B cell (primary cell): ENCODE measurements around the gene PCSK7. TPM values are rescaled to one million over a fixed set of nuclear protein-coding genes. Genes with fewer than 3 reads are reported as not detected.
A peak's percentile ranks its signal among the peaks of the same experiment; 100 is the strongest.

ENCODE experiments used
- ATAC-seq: fragments of 200-7000 bp; cut with Tn5 transposase; one replicate; pipeline ENCODE4 v1.10.0; 2021; ENCODE audit warnings: low read depth, mild to moderate bottlenecking, moderate number of reproducible peaks, moderate library complexity
- CTCF ChIA-PET: fragments of 350-600 bp; sonication (Branson Sonifier 250); formaldehyde crosslinking; loops from one replicate; lab custom pipeline; 2021; ENCODE audit warnings: antibody characterized with exemption, inconsistent platforms; lab: Charles Lee
- POLR2A ChIA-PET: fragments of 350-600 bp; sonication (Branson Sonifier 250); formaldehyde crosslinking; loops from one replicate; lab custom pipeline; 2021; ENCODE audit warnings: antibody characterized with exemption; lab: Charles Lee
- DNase-seq: peaks from one replicate; pipeline ENCODE4 v3.0.0; 2013
- H2AFZ ChIP-seq: 2 replicates; pipeline ENCODE4 v1.6.1; 2012; ENCODE audit warnings: mild to moderate bottlenecking, low read depth, low read length; ENCODE audit not compliant: insufficient read depth, poor library complexity, severe bottlenecking
- H3K27ac ChIP-seq, 2 donors: 1 replicate in 1 of 2; 2 replicates in 1 of 2; pipeline ENCODE4 v1.5.1; 2012 to 2013; ENCODE audit warnings: low read length in 2 of 2, mild to moderate bottlenecking in 2 of 2, moderate library complexity in 1 of 2
- H3K27me3 ChIP-seq, 4 experiments: fragments of 200-600 bp in 1 of 4; sonication (generic) in 1 of 4; replicated peaks in 1 of 4; 1 replicate in 2 of 4; 2 replicates in 2 of 4; pipeline versions ENCODE4 v1.6.1 to v1.7.0; 2013 to 2016; ENCODE audit warnings: low read length in 3 of 4, mild to moderate bottlenecking in 2 of 4, mixed read lengths in 1 of 4, moderate library complexity in 1 of 4; ENCODE audit not compliant: insufficient read depth in 4 of 4, control insufficient read depth in 3 of 4; ENCODE audit errors: control extremely low read depth in 1 of 4
- H3K36me3 ChIP-seq, 2 experiments: replicated peaks in 1 of 2; 1 replicate in 1 of 2; 2 replicates in 1 of 2; pipeline versions ENCODE4 v1.6.1 to v1.7.1; 2013; ENCODE audit warnings: low read length in 1 of 2; ENCODE audit not compliant: insufficient read depth in 2 of 2, control insufficient read depth in 1 of 2; ENCODE audit errors: control extremely low read depth in 1 of 2, extremely low read depth in 1 of 2
- H3K4me1 ChIP-seq, 2 donors: fragments of 200-600 bp in 1 of 2; sonication (generic) in 1 of 2; 1 replicate in 1 of 2; 2 replicates in 1 of 2; pipeline versions ENCODE4 v1.5.1 to v1.6.1; 2013 to 2017; ENCODE audit warnings: low read length in 2 of 2; ENCODE audit not compliant: control insufficient read depth in 2 of 2, insufficient read depth in 2 of 2
- H3K4me2 ChIP-seq: replicated peaks from 2 replicates; pipeline ENCODE3; 2012; ENCODE audit warnings: mild to moderate bottlenecking, low read depth, low read length; ENCODE audit not compliant: poor library complexity, severe bottlenecking
- H3K4me3 ChIP-seq, 5 experiments: fragments of 200-600 bp in 1 of 5; sonication (generic) in 1 of 5; 1 replicate in 3 of 5; 2 replicates in 2 of 5; pipeline versions ENCODE4 v1.5.1 to v1.7.0; 2011 to 2016; ENCODE audit warnings: low read length in 4 of 5, mild to moderate bottlenecking in 4 of 5, low read depth in 2 of 5, control low read depth in 1 of 5, moderate library complexity in 1 of 5; ENCODE audit not compliant: insufficient read depth in 1 of 5; ENCODE audit errors: control extremely low read depth in 1 of 5, extremely low read depth in 1 of 5
- H3K79me2 ChIP-seq: fragments of 200-600 bp; sonication (generic); one replicate; pipeline ENCODE4 v1.6.0; 2016; ENCODE audit warnings: low read length; ENCODE audit not compliant: control insufficient read depth, insufficient read depth
- H3K9ac ChIP-seq: fragments of 200-600 bp; sonication (generic); 2 replicates; pipeline ENCODE4 v1.6.1; 2017; ENCODE audit warnings: mild to moderate bottlenecking, low read length, moderate library complexity
- H3K9me3 ChIP-seq, 3 donors: one replicate each; pipeline versions ENCODE4 v1.6.1 to v1.7.1; 2013; ENCODE audit warnings: low read length in 2 of 3; ENCODE audit not compliant: control insufficient read depth in 2 of 3, insufficient read depth in 1 of 3; ENCODE audit errors: control extremely low read depth in 1 of 3
- H4K20me1 ChIP-seq: 2 replicates; pipeline ENCODE4 v1.6.0; 2012; ENCODE audit warnings: mild to moderate bottlenecking, low read length; ENCODE audit not compliant: insufficient read depth, control insufficient read depth, poor library complexity, severe bottlenecking
- H3K27ac Mint-ChIP-seq: one replicate; pipeline ENCODE4 v1.8.0; 2021; ENCODE audit warnings: mixed read lengths
- H3K27me3 Mint-ChIP-seq: one replicate; pipeline ENCODE4 v1.8.0; 2021; ENCODE audit warnings: mixed read lengths
- H3K4me1 Mint-ChIP-seq: one replicate; pipeline ENCODE4 v1.8.0; 2021; ENCODE audit warnings: mixed read lengths
- H3K4me3 Mint-ChIP-seq: one replicate; pipeline ENCODE4 v1.8.0; 2021; ENCODE audit warnings: mixed read lengths
- H3K9me3 Mint-ChIP-seq: one replicate; pipeline ENCODE4 v1.8.0; 2022; ENCODE audit warnings: mixed read lengths; ENCODE audit not compliant: insufficient read depth
- EZH2 ChIP-seq: IDR thresholded peaks from 2 replicates; pipeline ENCODE4 v1.6.1; 2012; ENCODE audit warnings: borderline replicate concordance, low read depth, mild to moderate bottlenecking, moderate library complexity, low read length; ENCODE audit not compliant: insufficient read depth, poor library complexity, severe bottlenecking
- WGBS: methylation state at CpG from one replicate; pipeline ENCODE4 v1.1.5; 2013; ENCODE audit warnings: missing lambda C conversion rate; ENCODE audit not compliant: insufficient coverage; 5-methylcytosine and 5-hydroxymethylcytosine counted together
- intact Hi-C: fragments of 100-400 bp; cut with micrococcal nuclease; formaldehyde crosslinking; loops from one replicate; pipeline ENCODE4 v1.10.0; 2022
- polyA plus RNA-seq: library from polyadenylated mRNA; depleted of rRNA; stranded (reverse); fragments of >200 nt; gene quantifications from 2 replicates; pipeline ENCODE4 v1.2.3, GENCODE V29; 2012
- total RNA-seq, 2 donors: library from RNA; stranded (reverse); fragments of 120-200 nt in 1 of 2; gene quantifications; 1 replicate in 1 of 2; 2 replicates in 1 of 2; pipeline versions ENCODE4 v1.2.3 to v1.2.4, GENCODE V29; 2013 to 2022
- TF ChIP-seq, protein P1 (sequence below): fragments of 200-600 bp; IDR thresholded peaks from one replicate; pipeline ENCODE4 v1.8.0; 2022; ENCODE audit warnings: antibody characterized with exemption, mild to moderate bottlenecking

PCSK7 gene
- total and polyA plus RNA-seq, 2 donors (not counting 1 experiment from before 2014, with no cell fraction given): 203 to 283 TPM

DNA sequence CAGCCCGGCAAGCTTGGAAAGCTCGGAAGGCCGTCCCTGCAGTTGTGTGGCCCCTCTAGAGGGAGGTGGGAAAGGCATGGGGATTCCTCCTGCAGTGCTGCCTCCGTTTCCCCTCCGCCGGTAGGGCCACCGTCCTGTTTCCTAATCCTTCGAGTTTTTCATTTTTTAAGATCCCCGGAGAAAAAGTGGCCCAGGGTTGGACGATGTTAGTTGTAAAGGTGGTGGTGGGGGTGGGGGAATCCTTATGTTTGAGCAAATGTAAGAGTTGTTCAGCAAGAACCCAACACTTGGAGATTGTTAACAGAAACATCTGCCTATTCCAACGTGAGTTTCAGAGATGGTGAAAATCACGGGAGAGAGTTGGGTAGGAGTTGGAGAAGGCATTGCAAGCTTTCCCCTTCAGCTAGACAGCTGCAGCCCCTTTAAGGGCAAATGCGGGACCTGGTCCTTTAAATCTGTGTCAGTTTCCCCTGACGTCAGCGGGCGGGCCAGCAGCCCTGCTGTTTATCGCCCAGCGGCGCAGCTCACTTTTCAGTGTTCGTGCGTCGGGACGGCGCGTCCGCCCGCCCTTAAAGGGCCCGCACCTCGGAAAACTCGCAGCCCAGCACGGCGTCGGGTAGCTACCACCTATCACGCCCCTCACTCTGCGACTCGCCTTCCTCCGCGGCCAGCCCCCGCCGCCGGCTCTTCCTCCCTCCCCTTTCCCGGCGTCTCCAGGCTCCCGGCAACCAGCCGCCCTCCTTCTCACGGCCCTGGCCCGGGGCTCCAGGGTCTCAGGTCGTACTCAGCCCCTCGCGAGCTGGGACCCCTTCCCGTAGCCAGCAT is 53.5 kb downstream of the PCSK7 start, which contains the start of gene SIDT2:
Gene SIDT2, plus strand, starts transcription at position 534 of the 825 bp plus-strand sequence. CDS start 521 bp downstream, outside the sequence.
- peaks cover 36% of the 10 kb centered on the region for H3K4me1 Mint-ChIP-seq
- H3K4me1 ChIP-seq: peaks cover 27 to 39% of the 10 kb centered on the region in 2 donors
- no peaks in the 10 kb centered on the region for H4K20me1 ChIP-seq
- peak within 1 kb of the TSS; percentile 86 for H3K4me2 ChIP-seq
- POLR2A ChIA-PET: interaction anchor here (0.6 to 3.7 kb wide), 9 partner anchors 9 to 406 kb away, joined by 3 to 34 read pairs (median 3); partner anchors contain the start of genes BUD13, PAFAH1B2, PCSK7 and RNF214
- peak within 1 kb of the TSS; percentile 96 for H3K27ac Mint-ChIP-seq
- DNase-seq: peak; percentile 92
- ATAC-seq: peak; percentile 88
- no peaks in the 10 kb centered on the region for H3K9me3 Mint-ChIP-seq
- no peaks in the 10 kb centered on the region for H3K27me3 Mint-ChIP-seq
- TF ChIP-seq EZH2: no peak
- TF ChIP-seq, protein P1, sequence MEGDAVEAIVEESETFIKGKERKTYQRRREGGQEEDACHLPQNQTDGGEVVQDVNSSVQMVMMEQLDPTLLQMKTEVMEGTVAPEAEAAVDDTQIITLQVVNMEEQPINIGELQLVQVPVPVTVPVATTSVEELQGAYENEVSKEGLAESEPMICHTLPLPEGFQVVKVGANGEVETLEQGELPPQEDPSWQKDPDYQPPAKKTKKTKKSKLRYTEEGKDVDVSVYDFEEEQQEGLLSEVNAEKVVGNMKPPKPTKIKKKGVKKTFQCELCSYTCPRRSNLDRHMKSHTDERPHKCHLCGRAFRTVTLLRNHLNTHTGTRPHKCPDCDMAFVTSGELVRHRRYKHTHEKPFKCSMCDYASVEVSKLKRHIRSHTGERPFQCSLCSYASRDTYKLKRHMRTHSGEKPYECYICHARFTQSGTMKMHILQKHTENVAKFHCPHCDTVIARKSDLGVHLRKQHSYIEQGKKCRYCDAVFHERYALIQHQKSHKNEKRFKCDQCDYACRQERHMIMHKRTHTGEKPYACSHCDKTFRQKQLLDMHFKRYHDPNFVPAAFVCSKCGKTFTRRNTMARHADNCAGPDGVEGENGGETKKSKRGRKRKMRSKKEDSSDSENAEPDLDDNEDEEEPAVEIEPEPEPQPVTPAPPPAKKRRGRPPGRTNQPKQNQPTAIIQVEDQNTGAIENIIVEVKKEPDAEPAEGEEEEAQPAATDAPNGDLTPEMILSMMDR: no peak
- peak within 1 kb of the TSS; percentile 99 for H3K4me3 Mint-ChIP-seq
- peaks cover 28% of the 10 kb centered on the region for H3K79me2 ChIP-seq
- CTCF ChIA-PET: interaction anchor here (0.5 to 14.8 kb wide), 10 partner anchors 11 to 389 kb away, joined by 3 to 309 read pairs (median 4); partner anchors contain the start of genes APOA5, PAFAH1B2, PCSK7 and RNF214
- H2AFZ ChIP-seq: peak within 1 kb of the TSS; percentile 71
- no peaks in the 10 kb centered on the region for H3K9me3 ChIP-seq
- H3K9ac ChIP-seq: peak within 1 kb of the TSS; percentile 81
- H3K27ac ChIP-seq: peak within 1 kb of the TSS; percentile 84
- 3% methylated on average over 41 of the region's 51 CpGs for WGBS
- H3K27me3 ChIP-seq: no peaks in the 10 kb centered on the region
- H3K4me3 ChIP-seq: peak within 1 kb of the TSS; percentile 68 to 85 (median 81)
- intact Hi-C loops: loop anchor here (1.0 kb wide), 4 partner anchors 11 to 390 kb away; partner anchors contain the start of genes PAFAH1B2 and ZPR1
- peaks cover 0 to 23% of the 10 kb centered on the region in 2 experiments for H3K36me3 ChIP-seq
